Esophagus mucosa (tissue), 1 donor: Measurements from ENCODE around the gene DISP1. TPM values are rescaled to one million over a fixed set of nuclear protein-coding genes. Genes with fewer than 3 reads are reported as not detected.
A peak's percentile ranks its signal among the peaks of the same experiment; 100 is the strongest.
"Not testable (repeated sequence)": the region's sequence is repeated elsewhere in the genome, so short reads cannot be mapped to it uniquely, and the experiment has no call there.

Experiments
- ATAC-seq: fragments of 200-7000 bp; cut with Tn5 transposase; one replicate; pipeline ENCODE4 v1.9.1; 2020
- total RNA-seq: library from RNA; stranded (reverse); gene quantifications from one replicate; pipeline ENCODE4 v1.2.4, GENCODE V29; 2023
- donor health status: DM: yes; HTN: yes; CAD: no.

Gene DISP1
- total RNA-seq, 1 donor from 2014 or later = 1.4 TPM

- ATAC-seq = no peak
These were observed 20.0 kb upstream of the DISP1 start for GRCh38 chr1:222794656-222795474.

- ATAC-seq = peak; percentile 90
These were observed 16.7 kb upstream of the DISP1 start for GRCh38 chr1:222798116-222798515.

GRCh38 chr1:222798975-222799374, 15.9 kb upstream of the DISP1 start:
- peak; percentile 54 for ATAC-seq

GRCh38 chr1:222801067-222801466, 13.8 kb upstream of the DISP1 start:
- no peak for ATAC-seq

GRCh38 chr1:222811671-222812070, 3.2 kb upstream of the DISP1 start:
- ATAC-seq = no peak

- no peak for ATAC-seq
These were observed 838 bp upstream of the DISP1 start for GRCh38 chr1:222813866-222814535.

- ATAC-seq = no peak
These were observed 564 bp downstream of the DISP1 start for GRCh38 chr1:222815440-222815765.

- ATAC-seq = peak; percentile 71
These were observed 2.7 kb downstream of the DISP1 start for GRCh38 chr1:222817529-222817928.

- no peak for ATAC-seq
These were observed 3.3 kb downstream of the DISP1 start for GRCh38 chr1:222818171-222818570.

- ATAC-seq = peak; percentile 63
These were observed 5.4 kb downstream of the DISP1 start for GRCh38 chr1:222820171-222820712.

- no peak for ATAC-seq
These were observed 6.4 kb downstream of the DISP1 start for GRCh38 chr1:222821239-222821638.

GRCh38 chr1:222823695-222824094, 8.9 kb downstream of the DISP1 start:
- no peak for ATAC-seq

GRCh38 chr1:222824641-222825040, 9.8 kb downstream of the DISP1 start:
- no peak for ATAC-seq

GRCh38 chr1:222828939-222829338, 14.1 kb downstream of the DISP1 start:
- no peak for ATAC-seq

- no peak for ATAC-seq
These were observed 15.0 kb downstream of the DISP1 start for GRCh38 chr1:222829868-222830267.

- ATAC-seq = no peak
These were observed 18.6 kb downstream of the DISP1 start for GRCh38 chr1:222833356-222833876.

- no peak for ATAC-seq
These were observed 28.9 kb downstream of the DISP1 start for GRCh38 chr1:222843469-222844410.

GRCh38 chr1:222844411-222844779, 29.6 kb downstream of the DISP1 start:
- ATAC-seq = no peak

- no peak for ATAC-seq
These were observed 30.9 kb downstream of the DISP1 start for GRCh38 chr1:222845763-222846162.

- ATAC-seq = not testable (repeated sequence)
These were observed 35.7 kb downstream of the DISP1 start for GRCh38 chr1:222850550-222850949.

- no peak for ATAC-seq
These were observed 37.5 kb downstream of the DISP1 start for GRCh38 chr1:222852326-222852725.

GRCh38 chr1:222861062-222861461, 46.2 kb downstream of the DISP1 start:
- ATAC-seq = no peak
